Activated T-cell treated with anti-CD3 and anti-CD28 coated beads, Interleukin-2, amount 50 U/mL, for 48 hours (primary cell): ENCODE results near the gene GNA12.
A peak's percentile ranks its signal among the peaks of the same experiment; 100 is the strongest.
"Not testable (repeated sequence)": the region's sequence is repeated elsewhere in the genome, so short reads cannot be mapped to it uniquely, and the experiment has no call there.

ENCODE experiments used
- DNase-seq, 2 experiments: peaks; one replicate each; pipeline ENCODE4 v3.0.0-alpha.2; 2020

Gene GNA12

GRCh38 chr7:2775785-2776184 is 68.3 kb downstream of the GNA12 start:
- DNase-seq, result no peak

DNA sequence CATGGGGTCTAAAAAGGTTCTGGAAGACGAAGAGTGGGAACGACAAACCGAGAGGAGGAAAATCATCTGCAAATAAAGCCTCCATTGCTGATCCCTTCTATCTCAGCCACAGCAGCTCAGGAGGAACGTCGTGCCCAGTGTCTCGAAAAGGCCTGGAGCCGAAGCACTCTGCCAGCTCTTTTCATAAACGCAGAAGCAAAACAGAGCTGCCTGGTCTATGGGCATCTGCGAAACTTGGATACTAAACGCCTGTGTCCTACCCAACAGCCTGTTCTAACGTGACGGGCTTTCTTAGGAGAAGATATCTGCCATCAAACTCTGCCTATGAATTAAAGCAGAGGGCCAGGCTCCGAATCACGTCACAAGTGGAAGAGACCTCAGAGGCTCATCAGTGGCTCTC is 68.7 kb downstream of the GNA12 start:
- no peak for DNase-seq

DNA sequence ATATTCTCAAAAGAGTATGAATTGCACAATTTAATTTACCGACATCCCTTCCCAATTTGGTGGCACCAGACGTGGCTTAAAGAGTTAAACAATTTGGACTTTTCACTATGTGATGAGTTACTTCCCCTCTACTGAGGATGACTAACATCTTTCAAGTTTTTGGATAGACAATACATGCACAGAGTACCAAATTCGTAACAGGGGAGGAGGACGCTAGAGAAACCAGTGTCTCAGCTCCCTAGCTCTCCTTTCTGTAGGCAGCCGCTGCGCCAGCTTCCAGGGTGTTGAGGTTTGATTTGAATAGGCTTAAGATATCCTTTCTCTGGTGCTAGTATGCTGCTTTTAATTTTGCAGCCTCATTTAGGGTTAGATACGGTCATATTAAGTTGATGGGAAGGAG is 69.2 kb downstream of the GNA12 start:
- DNase-seq, result no peak

GRCh38 chr7:2774280-2774679 is 69.8 kb downstream of the GNA12 start:
- DNase-seq, result no peak

GRCh38 chr7:2773608-2774007 is 70.5 kb downstream of the GNA12 start:
- no peak for DNase-seq

DNA sequence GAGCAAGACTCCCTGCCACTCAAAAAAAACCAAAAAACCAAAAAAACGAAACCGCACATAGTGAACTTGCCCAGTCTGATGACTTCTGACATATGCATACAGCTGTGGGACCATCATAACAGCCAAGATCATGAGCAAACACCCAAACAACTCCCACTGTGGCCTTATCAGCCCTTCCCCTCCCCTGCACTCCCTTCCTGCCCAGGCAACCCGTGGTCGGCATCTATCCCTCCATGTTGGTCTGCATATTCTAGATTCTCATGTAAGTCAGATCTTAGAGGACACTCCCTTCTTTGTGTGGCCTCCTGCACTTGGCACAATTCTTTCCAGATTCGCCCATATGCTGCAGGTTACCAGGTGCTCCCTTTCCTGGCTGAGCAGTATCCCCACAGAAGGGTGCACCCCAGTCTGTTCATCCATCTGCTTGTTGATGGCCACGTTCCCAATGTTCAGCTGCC is 72.8 kb downstream of the GNA12 start:
- no peak for DNase-seq

- no peak for DNase-seq
Measured at GRCh38 chr7:2764621-2765020, 79.5 kb downstream of the GNA12 start.

DNA sequence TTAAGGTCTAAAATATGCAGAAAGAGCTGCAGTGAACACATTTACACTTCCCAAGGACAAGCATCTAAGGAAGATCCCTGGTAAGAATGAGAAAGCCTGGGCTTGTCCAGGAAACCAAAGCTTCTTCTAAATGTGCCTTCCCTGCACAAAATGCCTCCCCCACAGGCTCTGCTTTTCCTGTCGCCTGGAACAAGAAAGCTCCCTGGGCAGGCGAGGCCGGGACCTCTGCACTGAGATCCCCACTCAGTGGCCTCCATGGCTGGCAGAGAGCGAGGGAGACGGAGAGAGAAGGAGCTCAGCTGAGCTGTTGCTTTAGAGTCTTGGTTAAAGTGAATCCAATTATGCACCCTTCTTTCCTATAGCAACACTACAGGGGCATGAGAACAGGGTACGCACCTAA is 80.5 kb downstream of the GNA12 start:
- DNase-seq, result no peak

- no peak for DNase-seq
Measured at GRCh38 chr7:2761801-2762497, 82.2 kb downstream of the GNA12 start.

GRCh38 chr7:2761131-2761624 is 82.9 kb downstream of the GNA12 start:
- no peak for DNase-seq

DNA sequence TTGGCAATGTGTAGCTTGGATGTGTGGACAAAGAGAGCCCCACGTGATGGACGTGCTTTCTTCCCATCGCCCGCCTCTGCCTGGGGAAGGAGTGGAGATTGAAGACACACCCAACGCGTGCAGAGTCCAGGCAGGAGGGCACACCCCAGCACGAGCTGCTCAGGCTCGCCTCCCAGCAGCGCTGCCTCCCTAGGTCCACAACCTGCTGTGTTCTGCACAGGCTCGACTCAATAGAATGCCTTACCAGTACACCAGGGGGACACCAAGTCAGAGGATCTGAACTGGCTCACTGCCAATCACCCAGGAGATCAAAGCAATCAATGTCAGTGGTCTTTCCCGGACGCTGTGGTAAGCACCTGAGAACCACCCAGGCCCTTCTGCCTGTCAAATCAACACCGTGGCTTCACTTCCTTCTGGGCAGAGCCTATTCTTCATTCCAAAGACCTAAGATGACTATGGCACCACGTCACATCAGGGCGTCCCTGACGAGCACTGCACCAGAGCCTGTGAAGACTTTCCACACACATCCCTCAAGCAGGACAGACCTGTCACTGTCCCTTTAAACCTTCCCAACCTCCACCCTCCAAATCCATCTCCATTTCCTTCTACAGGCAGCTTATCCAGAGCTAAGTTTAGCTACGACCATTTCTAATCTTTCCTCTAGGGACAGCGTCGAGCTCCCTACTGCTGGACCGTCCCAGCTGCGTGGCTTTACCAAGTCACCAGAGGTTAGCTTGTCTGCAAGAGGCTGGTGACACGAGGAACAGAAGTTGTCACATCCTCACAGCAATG is 83.8 kb downstream of the GNA12 start:
- peak in 1 of 2 experiments; percentile 44 for DNase-seq

DNA sequence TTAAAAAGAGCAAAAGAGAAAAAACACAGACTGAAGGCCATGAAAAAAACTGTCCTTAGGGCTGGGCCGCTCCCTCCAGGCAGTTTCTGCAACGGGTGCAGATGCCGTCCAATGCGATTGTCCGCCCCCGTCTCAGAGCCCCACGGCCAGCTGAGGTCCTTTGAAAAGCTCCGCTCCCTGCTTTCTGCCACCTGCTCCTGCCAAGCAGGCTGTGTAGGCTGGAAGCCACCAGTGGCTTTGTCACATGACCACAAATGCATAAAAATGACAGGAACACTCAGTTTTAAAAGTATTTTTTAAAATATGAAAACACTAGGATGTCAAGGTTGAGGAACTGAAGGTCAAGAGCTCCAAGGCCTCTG is 84.4 kb downstream of the GNA12 start:
- DNase-seq, result no peak

- no peak for DNase-seq
Measured at GRCh38 chr7:2758673-2759616, 85.2 kb downstream of the GNA12 start.

DNA sequence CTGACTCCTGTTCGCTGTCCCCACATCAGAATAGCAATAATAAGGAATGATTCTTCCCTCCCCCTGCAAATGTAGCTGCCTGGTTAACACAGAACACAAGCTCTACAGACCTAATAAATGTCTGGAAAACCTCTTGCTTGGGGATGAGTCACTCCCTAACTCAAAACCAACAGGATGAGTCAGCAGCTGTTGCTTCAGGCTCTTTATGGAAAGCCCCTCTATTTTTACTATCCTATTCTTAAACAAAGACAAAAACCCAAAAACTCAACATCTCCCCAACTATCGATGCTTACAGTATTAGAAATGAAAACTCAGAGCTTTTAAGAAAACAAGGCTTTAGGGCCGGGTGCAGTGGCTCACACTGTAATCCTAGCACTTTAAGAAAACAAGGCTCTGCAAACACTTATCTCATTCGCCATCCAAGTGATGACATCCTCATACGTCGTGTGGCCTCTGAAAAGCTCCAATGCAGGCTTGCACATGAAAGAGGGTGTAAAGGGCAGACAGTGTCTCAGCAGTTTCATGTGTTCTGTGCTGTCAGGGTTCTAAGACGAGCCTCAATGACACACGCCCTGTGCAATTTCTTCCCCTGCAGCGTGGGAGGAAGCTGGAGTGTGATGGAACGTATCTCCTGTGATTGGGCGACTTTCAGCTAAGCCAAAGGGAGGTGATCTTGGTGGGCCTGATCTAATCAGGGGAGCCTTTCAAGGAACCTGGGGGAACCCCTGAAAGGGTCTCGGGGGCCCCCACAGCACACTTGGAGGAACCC is 86.0 kb downstream of the GNA12 start:
- peak; percentile 85 to 86 for DNase-seq

DNA sequence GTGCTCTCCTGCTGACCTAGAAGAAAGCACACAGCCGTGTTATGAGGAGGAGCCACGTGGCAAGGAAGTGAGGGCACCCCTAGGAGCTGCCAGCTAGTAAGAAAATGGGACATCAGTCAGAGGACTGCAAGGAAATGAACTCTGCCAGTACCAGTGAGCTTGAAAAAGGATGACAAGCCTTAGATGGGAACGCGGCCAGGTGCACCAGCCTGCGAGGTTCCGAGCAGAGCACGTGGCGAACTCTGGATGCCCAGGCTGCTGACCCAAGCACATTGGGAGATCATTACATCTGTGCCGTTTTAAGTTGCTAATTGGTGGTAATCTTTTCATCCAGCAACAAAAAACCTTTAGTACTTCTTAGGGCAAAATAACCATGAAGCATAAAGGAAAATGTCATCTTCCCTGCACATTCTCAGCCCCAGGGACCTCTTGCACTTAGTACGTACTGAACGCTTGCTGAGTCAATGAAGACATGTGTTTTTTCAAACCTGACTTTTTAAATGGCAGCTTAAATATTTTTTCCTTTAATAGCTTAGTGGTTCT is 86.7 kb downstream of the GNA12 start:
- DNase-seq, result no peak

- no peak for DNase-seq
Measured at GRCh38 chr7:2755531-2755930, 88.6 kb downstream of the GNA12 start.

DNA sequence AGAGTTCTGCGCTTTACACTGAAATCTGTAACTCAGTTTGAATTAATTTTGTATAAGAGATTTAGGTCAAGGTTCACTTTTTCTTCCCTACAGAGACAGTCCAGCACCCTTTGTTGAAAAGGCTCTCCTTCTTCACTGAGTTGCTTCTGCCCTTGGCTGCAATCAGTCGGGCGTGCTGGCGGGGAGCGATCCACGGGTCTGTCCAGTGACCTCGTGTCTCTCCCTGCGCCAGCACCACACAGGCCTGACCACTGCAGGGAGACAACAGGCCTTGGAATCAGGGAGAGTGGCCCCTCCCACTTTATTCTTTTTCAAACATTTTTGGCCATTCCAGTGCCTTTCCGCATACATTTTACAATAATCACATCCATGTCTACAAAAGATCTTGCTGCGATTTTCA is 89.2 kb downstream of the GNA12 start:
- no peak for DNase-seq

- DNase-seq, result no peak
Measured at GRCh38 chr7:2754086-2754485, 90.0 kb downstream of the GNA12 start.

DNA sequence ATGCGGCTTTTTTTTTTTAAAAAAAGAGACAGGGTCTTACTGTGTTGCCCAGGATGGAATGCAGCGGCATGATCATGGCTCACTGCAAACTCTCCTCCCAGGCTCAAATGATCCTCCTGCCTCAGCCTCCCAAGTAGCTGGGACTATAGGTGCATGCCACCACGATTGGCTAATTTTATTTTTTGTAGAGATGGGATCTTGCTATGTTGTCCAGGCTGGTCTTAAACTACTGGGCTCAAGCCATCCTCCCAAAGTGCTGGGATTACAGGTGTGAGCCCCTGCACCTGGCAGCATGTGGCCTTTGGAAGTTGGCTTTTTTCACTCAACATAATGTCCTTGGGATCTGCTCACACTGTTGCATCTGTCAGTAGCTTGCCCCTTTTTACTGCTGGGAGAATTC is 91.0 kb downstream of the GNA12 start:
- DNase-seq, result no peak

DNA sequence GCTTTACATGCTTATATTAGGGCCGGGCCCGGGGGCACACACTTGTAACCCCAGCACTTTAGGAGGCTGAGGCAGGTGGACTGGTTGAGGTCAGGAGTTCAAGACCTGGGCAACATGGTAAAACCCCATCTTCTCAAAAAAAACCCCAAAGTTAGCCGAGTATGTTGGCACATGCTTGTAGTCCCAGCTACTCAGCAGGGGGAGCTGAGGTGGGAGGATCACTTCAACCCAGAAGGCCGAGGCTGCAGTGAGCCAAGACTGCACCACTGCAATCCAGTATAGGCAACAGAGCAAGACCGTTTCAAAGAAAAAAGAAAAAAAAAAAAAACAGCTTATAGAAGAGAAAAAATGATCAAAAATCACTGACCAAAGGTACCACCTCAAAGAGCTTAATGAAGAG is 93.0 kb downstream of the GNA12 start:
- no peak for DNase-seq

- DNase-seq, result no peak
Measured at GRCh38 chr7:2750004-2750407, 94.1 kb downstream of the GNA12 start.

DNA sequence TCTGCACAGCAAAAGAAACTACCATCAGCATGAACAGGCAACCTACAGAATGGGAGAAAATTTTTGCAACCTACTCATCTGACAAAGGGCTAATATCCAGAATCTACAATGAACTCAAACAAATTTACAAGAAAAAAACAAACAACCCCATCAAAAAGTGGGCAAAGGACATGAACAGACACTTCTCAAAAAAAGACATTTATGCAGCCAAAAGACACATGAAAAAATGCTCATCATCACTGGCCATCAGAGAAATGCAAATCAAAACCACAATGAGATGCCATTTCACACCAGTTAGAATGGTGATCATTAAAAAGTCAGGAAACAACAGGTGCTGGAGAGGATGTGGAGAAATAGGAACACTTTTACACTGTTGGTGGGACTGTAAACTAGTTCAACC is 95.4 kb downstream of the GNA12 start:
- DNase-seq, result not testable (repeated sequence)
